HepG2 (cell line): Measurements from ENCODE around the gene PLCXD3. TPM values are rescaled to one million over a fixed set of nuclear protein-coding genes. Genes with fewer than 3 reads are reported as not detected.

Experiments
- ATAC-seq: fragments of 200-7000 bp; cut with Tn5 transposase; 3 replicates; pipeline ENCODE4 v1.9.1; 2020; ENCODE audit warnings: mild to moderate bottlenecking, moderate library complexity
- BruUV-seq: library from RNA; stranded (reverse); fragments of 400-500 nt; replicated peaks from 2 replicates; lab custom pipeline; 2021; lab: Mats Ljungman, UMichigan
- CTCF ChIA-PET: fragments of 300-600 bp; formaldehyde crosslinking; extraction: SDS; loops from one replicate; lab custom pipeline; 2021; ENCODE audit warnings: low total read pairs, inconsistent platforms, low intra/inter-chr PET ratio; lab: Yijun Ruan, JAX
- POLR2A ChIA-PET: fragments of 350-600 bp; sonication (Branson Sonifier 250); formaldehyde crosslinking; loops from one replicate; lab custom pipeline; 2020; ENCODE audit warnings: antibody characterized with exemption, inconsistent platforms; lab: Yijun Ruan, JAX
- DNase-seq: peaks from one replicate; pipeline ENCODE4 v3.0.0-alpha.2; 2015; ENCODE audit warnings: low spot score
- FAIRE-seq: peaks from 3 replicates; lab custom pipeline; 2011; peaks lifted over from hg19 to GRCh38; lab: Jason Lieb, UNC
- H2AFZ ChIP-seq: one replicate; pipeline ENCODE4 v1.6.1; 2011; ENCODE audit warnings: low read length, inconsistent platforms
- H3K27ac ChIP-seq: fragments of 300-600 bp; 3 replicates; pipeline ENCODE4 v1.8.0; 2011; ENCODE audit warnings: mixed run types, mild to moderate bottlenecking, mixed read lengths, low read length, inconsistent platforms; ENCODE audit not compliant: insufficient read depth; ENCODE audit errors: extremely low read length
- H3K27me3 ChIP-seq, 2 experiments: fragments of 200-600 bp in 1 of 2; 2 replicates in 1 of 2; 3 replicates in 1 of 2; pipeline versions ENCODE4 v1.6.0 to v1.8.0; 2011; ENCODE audit warnings: low read length in 2 of 2, mild to moderate bottlenecking in 2 of 2, moderate library complexity in 2 of 2, inconsistent platforms in 1 of 2; ENCODE audit not compliant: insufficient read depth in 2 of 2, control insufficient read depth in 1 of 2
- H3K36me3 ChIP-seq, 2 experiments: fragments of 200-600 bp in 1 of 2; replicated peaks in 1 of 2; 2 replicates in 1 of 2; 3 replicates in 1 of 2; pipeline versions ENCODE4 v1.5.1 to v1.8.0; 2011; ENCODE audit warnings: low read length in 2 of 2, inconsistent platforms in 1 of 2; ENCODE audit not compliant: insufficient read depth in 2 of 2, control insufficient read depth in 1 of 2
- H3K4me1 ChIP-seq: 2 replicates; pipeline ENCODE4 v1.5.1; 2012; ENCODE audit warnings: low read length, inconsistent platforms; ENCODE audit not compliant: insufficient read depth
- H3K4me2 ChIP-seq: 2 replicates; pipeline ENCODE4 v1.6.0; 2011; ENCODE audit warnings: low read depth, low read length, inconsistent platforms
- H3K4me3 ChIP-seq, 3 experiments: fragments of 200-600 bp in 1 of 3; sonication (generic), shearing (Covaris generic) in 1 of 3; replicated peaks in 1 of 3; 2 replicates each; pipeline ENCODE4 v1.5.1; 2011 to 2016; ENCODE audit warnings: low read length in 3 of 3, inconsistent platforms in 2 of 3, low read depth in 2 of 3, mild to moderate bottlenecking in 2 of 3, control low read depth in 1 of 3, mixed read lengths in 1 of 3; ENCODE audit not compliant: insufficient read depth in 1 of 3
- H3K79me2 ChIP-seq: one replicate; pipeline ENCODE4 v1.6.1; 2011; ENCODE audit warnings: low read length, inconsistent platforms; ENCODE audit not compliant: insufficient read depth
- H3K9ac ChIP-seq: 2 replicates; pipeline ENCODE4 v1.6.0; 2011; ENCODE audit warnings: mild to moderate bottlenecking, low read depth, low read length, inconsistent platforms; ENCODE audit not compliant: insufficient read depth
- H3K9me3 ChIP-seq: 2 replicates; pipeline ENCODE4 v1.5.1; 2012; ENCODE audit warnings: mild to moderate bottlenecking, low read length
- H4K20me1 ChIP-seq: 2 replicates; pipeline ENCODE4 v1.6.0; 2011; ENCODE audit warnings: inconsistent platforms, mild to moderate bottlenecking, low read length, moderate library complexity; ENCODE audit not compliant: insufficient read depth
- CAMTA2 ChIP-seq: sonication (generic); formaldehyde crosslinking; IDR thresholded peaks from 2 replicates; pipeline ENCODE4 v1.4.0; 2020; ENCODE audit warnings: mild to moderate bottlenecking, missing genetic modification reagents, borderline replicate concordance
- JARID2 ChIP-seq: sonication (generic); formaldehyde crosslinking; IDR thresholded peaks from 2 replicates; pipeline ENCODE4 v1.8.1; 2023; ENCODE audit warnings: missing genetic modification reagents, inconsistent platforms; ENCODE audit not compliant: insufficient replicate concordance
- KDM5A ChIP-seq: fragments of 200-600 bp; sonication (generic); IDR thresholded peaks from 2 replicates; pipeline ENCODE4 v1.7.0; 2018; ENCODE audit warnings: antibody characterized with exemption, mild to moderate bottlenecking, low read length, borderline replicate concordance
- KDM5B ChIP-seq: sonication (generic); formaldehyde crosslinking; IDR thresholded peaks from 2 replicates; pipeline ENCODE4 v1.4.0; 2020; ENCODE audit warnings: missing genetic modification reagents, mild to moderate bottlenecking, borderline replicate concordance
- KLF15 ChIP-seq: sonication (generic); formaldehyde crosslinking; IDR thresholded peaks from 2 replicates; pipeline ENCODE4 v1.8.1; 2023; ENCODE audit warnings: borderline replicate concordance, mild to moderate bottlenecking, inconsistent platforms, missing genetic modification reagents, mixed read lengths
- MATR3 ChIP-seq: sonication (generic); formaldehyde crosslinking; IDR thresholded peaks from 2 replicates; pipeline ENCODE4 v1.4.0; 2020; ENCODE audit warnings: missing genetic modification reagents
- NPAS2 ChIP-seq: sonication (generic); formaldehyde crosslinking; IDR thresholded peaks from 2 replicates; pipeline ENCODE4 v1.8.0; 2022; ENCODE audit warnings: mild to moderate bottlenecking, missing genetic modification reagents, borderline replicate concordance
- SP5 ChIP-seq: IDR thresholded peaks from 2 replicates; pipeline ENCODE4 v1.6.1; 2016; ENCODE audit warnings: low read depth, borderline replicate concordance
- YEATS2 ChIP-seq: sonication (generic); formaldehyde crosslinking; IDR thresholded peaks from 2 replicates; pipeline ENCODE4 v1.4.0; 2020; ENCODE audit warnings: missing genetic modification reagents, borderline replicate concordance
- ZNF160 ChIP-seq: sonication (generic); formaldehyde crosslinking; IDR thresholded peaks from 2 replicates; pipeline ENCODE4 v1.8.0; 2022; ENCODE audit warnings: mild to moderate bottlenecking, inconsistent platforms, missing genetic modification reagents
- ZNF546 ChIP-seq: sonication (generic); formaldehyde crosslinking; conservative IDR thresholded peaks from 2 replicates; pipeline ENCODE4 v1.8.1; 2023; ENCODE audit warnings: mild to moderate bottlenecking, missing genetic modification reagents
- WGBS: methylation state at CpG from one replicate; pipeline ENCODE4 v1.1.6; 2017; ENCODE audit warnings: low lambda C conversion rate; 5-methylcytosine and 5-hydroxymethylcytosine counted together
- in situ Hi-C: cut with HindIII; loops from 2 replicates; pipeline ENCODE4 v1.10.0; 2017; ENCODE audit warnings: low pct_unique_long_range_greater_than_20kb; ENCODE audit not compliant: extremely low pct_ligation_motif_present
- intact Hi-C: fragments of 100-400 bp; cut with micrococcal nuclease; formaldehyde crosslinking; loops from one replicate; pipeline ENCODE4 v1.10.0; 2022; ENCODE audit not compliant: unreplicated experiment
- polyA plus RNA-seq, 8 experiments: library from polyadenylated mRNA; depleted of rRNA in 3 of 8; stranded (reverse) in 7 of 8; unstranded in 1 of 8; fragments of >200 nt; fragmentation: Illumina TruSeq in 4 of 8; extraction: Trizol in 4 of 8; gene quantifications; 2 replicates each; pipeline versions ENCODE4 v1.2.1 to v1.2.3, GENCODE V29; 2011 to 2016; ENCODE audit warnings: low read depth in 4 of 8, missing spikeins in 1 of 8, mixed read lengths in 1 of 8; ENCODE audit not compliant: insufficient read depth in 1 of 8
- total RNA-seq, 5 experiments: library from RNA; depleted of rRNA; stranded (reverse); fragments of >200 nt; fragmentation: Illumina TruSeq; extraction: Trizol; gene quantifications; 2 replicates each; pipeline ENCODE4 v1.2.3, GENCODE V29; 2016; ENCODE audit warnings: low read depth in 1 of 5
- TF ChIP-seq, protein P1 (sequence below): sonication (generic); formaldehyde crosslinking; IDR thresholded peaks from 2 replicates; pipeline ENCODE4 v1.8.0; 2022; ENCODE audit warnings: low read depth, missing genetic modification reagents
- TF ChIP-seq, protein P2 (sequence below): IDR thresholded peaks from 2 replicates; pipeline ENCODE4 v1.6.1; 2016; ENCODE audit warnings: missing compliant biosample characterization, missing genetic modification reagents, borderline replicate concordance
- TF ChIP-seq, protein P3 (sequence below): sonication (generic); formaldehyde crosslinking; IDR thresholded peaks from 2 replicates; pipeline ENCODE4 v1.8.1; 2022; ENCODE audit warnings: mild to moderate bottlenecking, missing genetic modification reagents
- TF ChIP-seq, protein P4 (sequence below): sonication (generic); formaldehyde crosslinking; conservative IDR thresholded peaks from 2 replicates; pipeline ENCODE4 v1.8.0; 2022; ENCODE audit warnings: mild to moderate bottlenecking, moderate library complexity, missing genetic modification reagents

PLCXD3 gene
- total and polyA plus RNA-seq, 2 of the 13 experiments (the other 11 are each of a cell fraction or from before 2014, with no cell fraction given) = not detected

DNA sequence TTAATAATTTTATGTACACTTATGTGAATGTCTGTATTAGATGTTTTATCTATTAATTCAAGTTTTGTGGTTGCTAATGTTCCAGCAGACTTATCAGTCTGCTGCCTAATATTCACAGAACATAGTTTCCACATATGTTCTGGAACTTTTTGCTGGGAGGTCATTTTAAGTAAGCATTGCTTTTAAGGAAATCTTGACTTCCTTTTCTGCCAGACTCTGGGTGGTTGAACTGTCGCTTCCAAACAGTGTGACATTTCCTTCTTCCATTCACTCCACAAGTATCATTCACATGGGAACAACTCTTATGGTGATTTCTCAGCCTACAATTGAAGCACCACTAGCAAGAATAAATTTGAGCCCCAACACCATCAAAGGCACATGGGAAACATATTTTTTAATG lies 82.9 kb downstream of the PLCXD3 start:
- no peaks in the 10 kb centered on the region for H3K27me3 ChIP-seq

More for the DNA sequence above, 82.9 kb downstream of the PLCXD3 start:
- CTCF ChIA-PET = no interaction called here
- intact Hi-C loops = no loop called here
- TF ChIP-seq ZNF546 (CRISPR knock-in tag) (no peak), SP5 (CRISPR knock-in tag) (no peak), JARID2 (CRISPR knock-in tag) (no peak), YEATS2 (no peak), KLF15 (CRISPR knock-in tag) (no peak), NPAS2 (no peak), ZNF160 (no peak), MATR3 (CRISPR knock-in tag) (no peak), CAMTA2 (CRISPR knock-in tag) (no peak), KDM5A (no peak), KDM5B (CRISPR knock-in tag) (no peak)
- TF ChIP-seq, protein P1, sequence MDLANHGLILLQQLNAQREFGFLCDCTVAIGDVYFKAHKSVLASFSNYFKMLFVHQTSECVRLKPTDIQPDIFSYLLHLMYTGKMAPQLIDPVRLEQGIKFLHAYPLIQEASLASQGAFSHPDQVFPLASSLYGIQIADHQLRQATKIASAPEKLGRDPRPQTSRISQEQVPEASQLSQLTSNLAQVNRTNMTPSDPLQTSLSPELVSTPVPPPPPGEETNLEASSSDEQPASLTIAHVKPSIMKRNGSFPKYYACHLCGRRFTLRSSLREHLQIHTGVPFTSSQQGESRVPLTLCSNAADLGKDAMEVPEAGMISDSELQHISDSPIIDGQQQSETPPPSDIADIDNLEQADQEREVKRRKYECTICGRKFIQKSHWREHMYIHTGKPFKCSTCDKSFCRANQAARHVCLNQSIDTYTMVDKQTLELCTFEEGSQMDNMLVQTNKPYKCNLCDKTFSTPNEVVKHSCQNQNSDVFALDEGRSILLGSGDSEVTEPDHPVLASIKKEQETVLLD (CRISPR knock-in tag) = no peak
- TF ChIP-seq, protein P2, sequence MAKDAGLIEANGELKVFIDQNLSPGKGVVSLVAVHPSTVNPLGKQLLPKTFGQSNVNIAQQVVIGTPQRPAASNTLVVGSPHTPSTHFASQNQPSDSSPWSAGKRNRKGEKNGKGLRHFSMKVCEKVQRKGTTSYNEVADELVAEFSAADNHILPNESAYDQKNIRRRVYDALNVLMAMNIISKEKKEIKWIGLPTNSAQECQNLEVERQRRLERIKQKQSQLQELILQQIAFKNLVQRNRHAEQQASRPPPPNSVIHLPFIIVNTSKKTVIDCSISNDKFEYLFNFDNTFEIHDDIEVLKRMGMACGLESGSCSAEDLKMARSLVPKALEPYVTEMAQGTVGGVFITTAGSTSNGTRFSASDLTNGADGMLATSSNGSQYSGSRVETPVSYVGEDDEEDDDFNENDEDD (CRISPR knock-in tag) = no peak
- TF ChIP-seq, protein P3, sequence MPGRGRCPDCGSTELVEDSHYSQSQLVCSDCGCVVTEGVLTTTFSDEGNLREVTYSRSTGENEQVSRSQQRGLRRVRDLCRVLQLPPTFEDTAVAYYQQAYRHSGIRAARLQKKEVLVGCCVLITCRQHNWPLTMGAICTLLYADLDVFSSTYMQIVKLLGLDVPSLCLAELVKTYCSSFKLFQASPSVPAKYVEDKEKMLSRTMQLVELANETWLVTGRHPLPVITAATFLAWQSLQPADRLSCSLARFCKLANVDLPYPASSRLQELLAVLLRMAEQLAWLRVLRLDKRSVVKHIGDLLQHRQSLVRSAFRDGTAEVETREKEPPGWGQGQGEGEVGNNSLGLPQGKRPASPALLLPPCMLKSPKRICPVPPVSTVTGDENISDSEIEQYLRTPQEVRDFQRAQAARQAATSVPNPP = no peak
- TF ChIP-seq, protein P4, sequence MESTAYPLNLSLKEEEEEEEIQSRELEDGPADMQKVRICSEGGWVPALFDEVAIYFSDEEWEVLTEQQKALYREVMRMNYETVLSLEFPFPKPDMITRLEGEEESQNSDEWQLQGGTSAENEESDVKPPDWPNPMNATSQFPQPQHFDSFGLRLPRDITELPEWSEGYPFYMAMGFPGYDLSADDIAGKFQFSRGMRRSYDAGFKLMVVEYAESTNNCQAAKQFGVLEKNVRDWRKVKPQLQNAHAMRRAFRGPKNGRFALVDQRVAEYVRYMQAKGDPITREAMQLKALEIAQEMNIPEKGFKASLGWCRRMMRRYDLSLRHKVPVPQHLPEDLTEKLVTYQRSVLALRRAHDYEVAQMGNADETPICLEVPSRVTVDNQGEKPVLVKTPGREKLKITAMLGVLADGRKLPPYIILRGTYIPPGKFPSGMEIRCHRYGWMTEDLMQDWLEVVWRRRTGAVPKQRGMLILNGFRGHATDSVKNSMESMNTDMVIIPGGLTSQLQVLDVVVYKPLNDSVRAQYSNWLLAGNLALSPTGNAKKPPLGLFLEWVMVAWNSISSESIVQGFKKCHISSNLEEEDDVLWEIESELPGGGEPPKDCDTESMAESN (CRISPR knock-in tag) = no peak
- Histone ChIP-seq H3K4me1 (no peaks in the 10 kb centered on the region), H3K9ac (no peak overlapping the region), H2AFZ (no peak overlapping the region), H3K79me2 (no peaks in the 10 kb centered on the region), H3K27ac (no peak overlapping the region), H4K20me1 (no peaks in the 10 kb centered on the region), H3K4me2 (no peak overlapping the region), H3K4me3 (no peak overlapping the region), H3K9me3 (no peaks in the 10 kb centered on the region), H3K36me3 (no peaks in the 10 kb centered on the region)
- no TSS peak for BruUV-seq
- DNase-seq (no peak), ATAC-seq (no peak), FAIRE-seq (no peak)
- 0% methylated on average over 1 of the region's 1 CpG for WGBS
- in situ Hi-C loops = no loop called here
- POLR2A ChIA-PET = no interaction called here
